H9 (cell line): ENCODE results near the gene TMEM181. TPM values are rescaled to one million over a fixed set of nuclear protein-coding genes. Genes with fewer than 3 reads are reported as not detected.
"Not testable (repeated sequence)": the region's sequence is repeated elsewhere in the genome, so short reads cannot be mapped to it uniquely, and the experiment has no call there.

Experiments
- DNase-seq: peaks from one replicate; pipeline ENCODE4 v3.0.0-alpha.2; 2017
- H2AFZ ChIP-seq: one replicate; pipeline ENCODE4 v1.6.1; 2013; ENCODE audit warnings: mild to moderate bottlenecking, low read length, control low read depth, moderate library complexity
- H2AK5ac ChIP-seq: 2 replicates; pipeline ENCODE4 v1.6.1; 2013; ENCODE audit warnings: low read length, control low read depth, mixed read lengths; ENCODE audit not compliant: insufficient read length
- H2BK120ac ChIP-seq: one replicate; pipeline ENCODE4 v1.6.1; 2013; ENCODE audit warnings: low read depth, mild to moderate bottlenecking, low read length, control low read depth, inconsistent platforms; ENCODE audit not compliant: poor library complexity, severe bottlenecking
- H2BK12ac ChIP-seq: 2 replicates; pipeline ENCODE4 v1.6.1; 2013; ENCODE audit warnings: low read length, control low read depth, mixed read lengths, low read depth; ENCODE audit not compliant: insufficient read length
- H2BK15ac ChIP-seq: 2 replicates; pipeline ENCODE4 v1.6.1; 2013; ENCODE audit warnings: low read depth, low read length, control low read depth
- H2BK20ac ChIP-seq: one replicate; pipeline ENCODE4 v1.6.1; 2013; ENCODE audit warnings: low read depth, mild to moderate bottlenecking, low read length, control low read depth, inconsistent platforms; ENCODE audit not compliant: poor library complexity, severe bottlenecking
- H2BK5ac ChIP-seq: 2 replicates; pipeline ENCODE4 v1.6.1; 2013; ENCODE audit warnings: low read length, control low read depth, mixed read lengths; ENCODE audit not compliant: insufficient read length
- H3K14ac ChIP-seq: 2 replicates; pipeline ENCODE4 v1.6.1; 2013; ENCODE audit warnings: low read length, control low read depth; ENCODE audit not compliant: insufficient read depth
- H3K18ac ChIP-seq: 2 replicates; pipeline ENCODE4 v1.6.1; 2013; ENCODE audit warnings: low read depth, mild to moderate bottlenecking, mixed read lengths, low read length, control low read depth; ENCODE audit not compliant: insufficient read length
- H3K23ac ChIP-seq: 2 replicates; pipeline ENCODE4 v1.6.1; 2013; ENCODE audit warnings: low read length, control low read depth, mixed read lengths, low read depth; ENCODE audit not compliant: insufficient read length
- H3K23me2 ChIP-seq: 2 replicates; pipeline ENCODE4 v1.6.1; 2013; ENCODE audit warnings: low read depth, mild to moderate bottlenecking, mixed read lengths, low read length, control low read depth; ENCODE audit not compliant: insufficient read length, poor library complexity, severe bottlenecking
- H3K27ac ChIP-seq: 2 replicates; pipeline ENCODE4 v1.5.1; 2013; ENCODE audit warnings: low read length, control low read depth, mixed read lengths, low read depth; ENCODE audit not compliant: insufficient read length
- H3K27me3 ChIP-seq: 2 replicates; pipeline ENCODE4 v1.6.1; 2013; ENCODE audit warnings: low read length, control low read depth, inconsistent platforms; ENCODE audit not compliant: insufficient read depth
- H3K4ac ChIP-seq: 2 replicates; pipeline ENCODE4 v1.6.1; 2013; ENCODE audit warnings: low read depth, mild to moderate bottlenecking, control low read depth, inconsistent platforms, low read length, moderate library complexity
- H3K4me1 ChIP-seq: 2 replicates; pipeline ENCODE4 v1.6.1; 2013; ENCODE audit warnings: low read length, control low read depth, inconsistent platforms; ENCODE audit not compliant: insufficient read depth
- H3K4me2 ChIP-seq: 2 replicates; pipeline ENCODE4 v1.6.1; 2013; ENCODE audit warnings: low read length, control low read depth, mixed read lengths; ENCODE audit not compliant: insufficient read length, insufficient read depth
- H3K56ac ChIP-seq: 2 replicates; pipeline ENCODE4 v1.6.1; 2013; ENCODE audit warnings: low read depth, mild to moderate bottlenecking, mixed read lengths, low read length, control low read depth; ENCODE audit not compliant: insufficient read length
- H3K79me1 ChIP-seq: 2 replicates; pipeline ENCODE4 v1.6.1; 2013; ENCODE audit warnings: low read depth, mild to moderate bottlenecking, moderate library complexity, low read length, control low read depth, inconsistent platforms; ENCODE audit not compliant: insufficient read depth, poor library complexity, severe bottlenecking
- H3K79me2 ChIP-seq: 2 replicates; pipeline ENCODE4 v1.6.1; 2013; ENCODE audit warnings: low read length, control low read depth, inconsistent platforms; ENCODE audit not compliant: insufficient read depth
- H3K9ac ChIP-seq: 2 replicates; pipeline ENCODE4 v1.6.1; 2013; ENCODE audit warnings: low read length, control low read depth, mixed read lengths; ENCODE audit not compliant: insufficient read length; ENCODE audit errors: extremely low read depth
- H3K9me3 ChIP-seq: one replicate; pipeline ENCODE4 v1.6.1; 2013; ENCODE audit warnings: low read depth, low read length, inconsistent platforms; ENCODE audit not compliant: control insufficient read depth
- H3T11ph ChIP-seq: one replicate; pipeline ENCODE4 v1.6.1; 2013; ENCODE audit warnings: mild to moderate bottlenecking, low read length, control low read depth, inconsistent platforms
- H4K20me1 ChIP-seq: one replicate; pipeline ENCODE4 v1.6.1; 2013; ENCODE audit not compliant: control insufficient read depth, insufficient read length, insufficient read depth
- H4K5ac ChIP-seq: 2 replicates; pipeline ENCODE4 v1.6.1; 2013; ENCODE audit warnings: low read depth, mild to moderate bottlenecking, mixed read lengths, low read length, control low read depth; ENCODE audit not compliant: insufficient read length
- H4K8ac ChIP-seq: replicated peaks from 2 replicates; pipeline ENCODE4 v1.6.1; 2013; ENCODE audit warnings: low read length, control low read depth, mixed read lengths, low read depth; ENCODE audit not compliant: insufficient read length
- H4K91ac ChIP-seq: 2 replicates; pipeline ENCODE4 v1.6.1; 2013; ENCODE audit warnings: low read depth, mild to moderate bottlenecking, moderate library complexity, mixed read lengths, low read length, control low read depth; ENCODE audit not compliant: insufficient read length
- H3K27ac Mint-ChIP-seq, 3 experiments: 2 replicates in 2 of 3; 3 replicates in 1 of 3; pipeline ENCODE4 v1.8.0; 2020 to 2021; ENCODE audit warnings: mixed read lengths in 3 of 3, mild to moderate bottlenecking in 1 of 3, moderate library complexity in 1 of 3
- H3K27me3 Mint-ChIP-seq: 2 replicates; pipeline ENCODE4 v1.8.0; 2021; ENCODE audit warnings: low read depth, mild to moderate bottlenecking, moderate library complexity, mixed read lengths
- H3K36me3 Mint-ChIP-seq, 3 experiments: 2 replicates in 2 of 3; 3 replicates in 1 of 3; pipeline ENCODE4 v1.8.0; 2020 to 2021; ENCODE audit warnings: low read depth in 3 of 3, mixed read lengths in 3 of 3; ENCODE audit not compliant: insufficient read depth in 1 of 3
- H3K4me1 Mint-ChIP-seq, 2 experiments: 2 replicates each; pipeline ENCODE4 v1.8.0; 2020; ENCODE audit warnings: mixed read lengths in 2 of 2
- H3K4me3 Mint-ChIP-seq, 2 experiments: 2 replicates in 1 of 2; 3 replicates in 1 of 2; pipeline ENCODE4 v1.8.0; 2020 to 2021; ENCODE audit warnings: mild to moderate bottlenecking in 2 of 2, mixed read lengths in 2 of 2, moderate library complexity in 1 of 2
- H3K9me3 Mint-ChIP-seq, 2 experiments: 2 replicates in 1 of 2; 3 replicates in 1 of 2; pipeline ENCODE4 v1.8.0; 2020; ENCODE audit warnings: mild to moderate bottlenecking in 2 of 2, mixed read lengths in 2 of 2, moderate library complexity in 1 of 2
- WGBS: extraction: QIAGEN DNeasy Blood & Tissue Kit; methylation state at CpG from one replicate; pipeline ENCODE4 v1.1.7; 2013; ENCODE audit warnings: missing lambda C conversion rate, low lambda C conversion rate, mixed read lengths; ENCODE audit not compliant: insufficient read length; ENCODE audit errors: extremely low coverage; 5-methylcytosine and 5-hydroxymethylcytosine counted together
- total RNA-seq: library from RNA; stranded (reverse); gene quantifications from 2 replicates; pipeline ENCODE4 v1.2.1, GENCODE V29; 2021
- TF ChIP-seq, protein P1 (sequence below): fragments of 200-600 bp; sonication (generic); conservative IDR thresholded peaks from 3 replicates; pipeline ENCODE4 v1.8.0; 2021; ENCODE audit warnings: antibody characterized with exemption, mild to moderate bottlenecking

TMEM181 gene
- total RNA-seq, 1 experiment from 2014 or later = 24.4 TPM

DNA sequence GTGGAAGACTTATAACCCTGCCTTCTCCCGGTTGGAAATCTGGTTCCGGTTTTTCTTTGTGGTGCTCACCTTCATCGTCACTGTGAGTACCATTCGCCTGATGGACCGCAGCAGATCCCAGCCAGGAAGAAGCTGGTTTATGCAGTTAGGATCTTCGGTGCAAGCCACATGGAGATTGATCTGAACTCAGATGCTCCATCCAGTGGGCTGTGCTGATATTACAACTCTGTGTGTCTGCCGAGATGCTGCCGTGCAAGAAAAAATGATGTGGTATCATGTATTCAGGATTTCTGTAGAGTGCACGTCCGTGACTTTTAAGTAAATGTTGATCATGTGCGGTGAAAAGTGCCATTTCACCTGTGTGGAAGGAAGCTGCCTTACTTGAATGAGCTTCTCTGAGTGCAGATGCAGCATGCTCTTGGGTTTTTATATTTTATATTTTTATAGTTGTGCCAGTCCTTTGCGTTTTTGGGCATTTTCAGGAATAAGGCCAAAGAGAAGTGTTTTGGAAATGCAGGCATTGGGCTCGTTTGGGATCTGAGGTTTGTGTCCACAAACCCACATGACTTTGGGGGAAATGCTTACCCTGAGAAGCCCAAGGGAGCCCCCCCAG is 45.5 kb downstream of the TMEM181 start:
- no peak overlapping the region for H2BK5ac ChIP-seq
- no peak overlapping the region for H3K4ac ChIP-seq
- Mint-ChIP-seq H3K9me3 (no peaks in the 10 kb centered on the region), H3K27ac (no peak overlapping the region), H3K4me1 (no peaks in the 10 kb centered on the region), H3K27me3 (no peaks in the 10 kb centered on the region), H3K4me3 (no peak overlapping the region), H3K36me3 (peaks cover 27 to 63% (median 54%) of the 10 kb centered on the region in 3 experiments)
- H4K8ac ChIP-seq = no peak overlapping the region
- no peak overlapping the region for H2AK5ac ChIP-seq
- no peaks in the 10 kb centered on the region for H3K79me1 ChIP-seq
- H3K9me3 ChIP-seq = no peaks in the 10 kb centered on the region
- H4K20me1 ChIP-seq = no peaks in the 10 kb centered on the region
- H2AFZ ChIP-seq = no peak overlapping the region
- TF ChIP-seq, protein P1, sequence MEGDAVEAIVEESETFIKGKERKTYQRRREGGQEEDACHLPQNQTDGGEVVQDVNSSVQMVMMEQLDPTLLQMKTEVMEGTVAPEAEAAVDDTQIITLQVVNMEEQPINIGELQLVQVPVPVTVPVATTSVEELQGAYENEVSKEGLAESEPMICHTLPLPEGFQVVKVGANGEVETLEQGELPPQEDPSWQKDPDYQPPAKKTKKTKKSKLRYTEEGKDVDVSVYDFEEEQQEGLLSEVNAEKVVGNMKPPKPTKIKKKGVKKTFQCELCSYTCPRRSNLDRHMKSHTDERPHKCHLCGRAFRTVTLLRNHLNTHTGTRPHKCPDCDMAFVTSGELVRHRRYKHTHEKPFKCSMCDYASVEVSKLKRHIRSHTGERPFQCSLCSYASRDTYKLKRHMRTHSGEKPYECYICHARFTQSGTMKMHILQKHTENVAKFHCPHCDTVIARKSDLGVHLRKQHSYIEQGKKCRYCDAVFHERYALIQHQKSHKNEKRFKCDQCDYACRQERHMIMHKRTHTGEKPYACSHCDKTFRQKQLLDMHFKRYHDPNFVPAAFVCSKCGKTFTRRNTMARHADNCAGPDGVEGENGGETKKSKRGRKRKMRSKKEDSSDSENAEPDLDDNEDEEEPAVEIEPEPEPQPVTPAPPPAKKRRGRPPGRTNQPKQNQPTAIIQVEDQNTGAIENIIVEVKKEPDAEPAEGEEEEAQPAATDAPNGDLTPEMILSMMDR = peak; percentile 78
- H3K14ac ChIP-seq = no peak overlapping the region
- H4K91ac ChIP-seq = no peak overlapping the region
- H3K4me2 ChIP-seq = no peak overlapping the region
- no peak overlapping the region for H3K9ac ChIP-seq
- no peak overlapping the region for H3K56ac ChIP-seq
- H2BK120ac ChIP-seq = no peak overlapping the region
- no CpG with 5 or more reads among the region's 13 CpGs for WGBS
- H3K18ac ChIP-seq = no peak overlapping the region
- H2BK20ac ChIP-seq = no peak overlapping the region
- H4K5ac ChIP-seq = no peak overlapping the region
- H3K23ac ChIP-seq = no peak overlapping the region
- no peak overlapping the region for H2BK15ac ChIP-seq
- H3K79me2 ChIP-seq = 0 out of 2 replicates have a peak, but pooled peaks cover 2% of the 10 kb centered on the region
- no peak overlapping the region for H2BK12ac ChIP-seq
- no peaks in the 10 kb centered on the region for H3K27me3 ChIP-seq
- no peaks in the 10 kb centered on the region for H3K23me2 ChIP-seq
- no peaks in the 10 kb centered on the region for H3K4me1 ChIP-seq
- no peak overlapping the region for H3T11ph ChIP-seq
- no peak overlapping the region for H3K27ac ChIP-seq
- peak; percentile 80 for DNase-seq

DNA sequence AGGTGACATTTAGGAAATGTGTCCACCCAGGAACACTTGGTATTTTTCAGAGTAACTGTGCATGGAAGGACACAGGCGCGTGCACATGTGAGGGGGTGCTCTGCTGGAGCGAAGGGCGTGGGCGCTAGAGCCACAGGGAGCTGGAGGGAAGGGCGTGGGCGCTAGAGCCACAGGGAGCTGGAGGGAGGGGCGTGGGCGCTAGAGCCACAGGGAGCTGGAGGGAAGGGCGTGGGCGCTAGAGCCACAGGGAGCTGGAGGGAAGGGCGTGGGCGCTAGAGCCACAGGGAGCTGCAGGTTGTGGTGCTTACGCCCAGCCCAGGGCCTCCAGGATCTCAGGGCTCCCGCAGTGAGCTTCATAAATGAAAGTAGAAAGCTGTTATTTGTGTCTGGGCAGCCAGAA is 46.1 kb downstream of the TMEM181 start:
- H3K27me3 Mint-ChIP-seq, H4K8ac ChIP-seq, H2AK5ac ChIP-seq, H4K20me1 ChIP-seq, H3K9ac ChIP-seq, H3K79me1 ChIP-seq, H2BK5ac ChIP-seq, H3T11ph ChIP-seq, H3K27me3 ChIP-seq, H3K23ac ChIP-seq, H2BK120ac ChIP-seq, H3K9me3 ChIP-seq, H3K4ac ChIP-seq, H4K91ac ChIP-seq, H3K4me3 Mint-ChIP-seq, H4K5ac ChIP-seq, H2BK15ac ChIP-seq, H3K4me1 ChIP-seq, H3K18ac ChIP-seq, H3K23me2 ChIP-seq, H3K9me3 Mint-ChIP-seq, H3K4me2 ChIP-seq, H3K27ac ChIP-seq, H3K14ac ChIP-seq, H2BK12ac ChIP-seq, DNase-seq, H2BK20ac ChIP-seq, H3K56ac ChIP-seq, H3K4me1 Mint-ChIP-seq, H3K79me2 ChIP-seq, H2AFZ ChIP-seq: not testable (repeated sequence)
- WGBS = no CpG with 5 or more reads among the region's 15 CpGs
- Mint-ChIP-seq H3K36me3 (peaks cover 28 to 66% (median 55%) of the 10 kb centered on the region in 3 experiments), H3K27ac (peak overlapping the region in 1 of 3 experiments; percentile 64; a peak in 1 of 7 replicates)
